Cardiac fibroblast (primary cell): Measurements from ENCODE around the gene ADAM12.

Experiments used
- DNase-seq, 2 donors: peaks; one replicate each; pipeline versions ENCODE4 v3.0.0 to v3.0.0-alpha.2; 2010; ENCODE audit warnings: low read depth in 2 of 2
- H3K4me3 ChIP-seq, 2 donors: replicated peaks in 1 of 2; 1 replicate in 1 of 2; 2 replicates in 1 of 2; pipeline ENCODE4 v1.5.1; 2011; ENCODE audit warnings: low read depth in 2 of 2, low read length in 2 of 2, mild to moderate bottlenecking in 2 of 2, moderate library complexity in 1 of 2
- CTCF ChIP-seq: IDR thresholded peaks from one replicate; pipeline ENCODE4 v1.5.1; 2011; ENCODE audit warnings: low read depth, mild to moderate bottlenecking, low read length, inconsistent platforms

ADAM12 gene

GRCh38 chr10:126243306-126243705 is 145.0 kb downstream of the ADAM12 start:
- no peak overlapping the region for H3K4me3 ChIP-seq
- no peak for DNase-seq
- no peak for TF ChIP-seq CTCF

- DNase-seq = peak; percentile 89 to 91
- TF ChIP-seq CTCF = no peak
- no peak overlapping the region for H3K4me3 ChIP-seq
These were observed 145.6 kb downstream of the ADAM12 start for GRCh38 chr10:126242397-126243260.

- TF ChIP-seq CTCF = no peak
- DNase-seq = peak in 1 of 2 donors; percentile 20
- no peak overlapping the region for H3K4me3 ChIP-seq
These were observed 147.8 kb downstream of the ADAM12 start for GRCh38 chr10:126240483-126240882.

GRCh38 chr10:126239844-126240243 is 148.4 kb downstream of the ADAM12 start:
- no peak for TF ChIP-seq CTCF
- DNase-seq = no peak
- no peak overlapping the region for H3K4me3 ChIP-seq

- H3K4me3 ChIP-seq = no peak overlapping the region
- DNase-seq = no peak
- no peak for TF ChIP-seq CTCF
These were observed 152.1 kb downstream of the ADAM12 start for GRCh38 chr10:126235979-126236851.

- DNase-seq = peak in 1 of 2 donors; percentile 21
- TF ChIP-seq CTCF = no peak
- H3K4me3 ChIP-seq = no peak overlapping the region
These were observed 152.9 kb downstream of the ADAM12 start for GRCh38 chr10:126235091-126235978.
